Breast epithelium (tissue), 3 donors: ENCODE measurements around the gene ZNF516.

Experiments used
- CTCF ChIP-seq, 3 donors: fragments of 450-650 bp; IDR thresholded peaks; one replicate each; pipeline ENCODE4 v1.5.1; 2016 to 2017; ENCODE audit warnings: antibody characterized with exemption in 3 of 3, mild to moderate bottlenecking in 3 of 3, moderate library complexity in 3 of 3
- POLR2AphosphoS5 ChIP-seq, 3 donors: sonication (generic); formaldehyde crosslinking; IDR thresholded peaks; one replicate each; pipeline ENCODE4 v1.6.1; 2017; ENCODE audit warnings: antibody characterized with exemption in 3 of 3

- no peak for TF ChIP-seq CTCF (IDR thresholded peaks at IDR 0.05)
- TF ChIP-seq POLR2AphosphoS5 (IDR thresholded peaks at IDR 0.05), result no peak
These were observed 23.2 kb upstream of the ZNF516 start for GRCh38 chr18:76518123-76518859.
